ENCODE measurements around the gene DNAI1.

- TF ChIP-seq CBX3 (IDR thresholded peaks at IDR 0.05; ENCODE audit: low read depth), result no peak
- TF ChIP-seq, protein P1, sequence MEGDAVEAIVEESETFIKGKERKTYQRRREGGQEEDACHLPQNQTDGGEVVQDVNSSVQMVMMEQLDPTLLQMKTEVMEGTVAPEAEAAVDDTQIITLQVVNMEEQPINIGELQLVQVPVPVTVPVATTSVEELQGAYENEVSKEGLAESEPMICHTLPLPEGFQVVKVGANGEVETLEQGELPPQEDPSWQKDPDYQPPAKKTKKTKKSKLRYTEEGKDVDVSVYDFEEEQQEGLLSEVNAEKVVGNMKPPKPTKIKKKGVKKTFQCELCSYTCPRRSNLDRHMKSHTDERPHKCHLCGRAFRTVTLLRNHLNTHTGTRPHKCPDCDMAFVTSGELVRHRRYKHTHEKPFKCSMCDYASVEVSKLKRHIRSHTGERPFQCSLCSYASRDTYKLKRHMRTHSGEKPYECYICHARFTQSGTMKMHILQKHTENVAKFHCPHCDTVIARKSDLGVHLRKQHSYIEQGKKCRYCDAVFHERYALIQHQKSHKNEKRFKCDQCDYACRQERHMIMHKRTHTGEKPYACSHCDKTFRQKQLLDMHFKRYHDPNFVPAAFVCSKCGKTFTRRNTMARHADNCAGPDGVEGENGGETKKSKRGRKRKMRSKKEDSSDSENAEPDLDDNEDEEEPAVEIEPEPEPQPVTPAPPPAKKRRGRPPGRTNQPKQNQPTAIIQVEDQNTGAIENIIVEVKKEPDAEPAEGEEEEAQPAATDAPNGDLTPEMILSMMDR (IDR thresholded peaks at IDR 0.05 in 2 of 3, conservative IDR thresholded peaks at IDR 0.05 in 1 of 3; ENCODE audit: borderline replicate concordance in 1 of 3, insufficient read depth in 1 of 3, low read depth in 2 of 3, low read length in 2 of 3), result no peak
- TF ChIP-seq POLR2A (IDR thresholded peaks at IDR 0.05; ENCODE audit: borderline replicate concordance, extremely low read depth, insufficient read depth, insufficient read length), result no peak
- TF ChIP-seq JUND (IDR thresholded peaks at IDR 0.05), result no peak
- no peak for TF ChIP-seq EZH2 (IDR thresholded peaks at IDR 0.05)
- TF ChIP-seq ZFX (IDR thresholded peaks at IDR 0.05), result no peak
- TF ChIP-seq POLR2AphosphoS5 (IDR thresholded peaks at IDR 0.05; ENCODE audit: low read depth, low read length), result no peak
- no peak for TF ChIP-seq ZBTB33 (IDR thresholded peaks at IDR 0.05; ENCODE audit: extremely low read depth, insufficient replicate concordance, low read length)
- TF ChIP-seq, protein P2, sequence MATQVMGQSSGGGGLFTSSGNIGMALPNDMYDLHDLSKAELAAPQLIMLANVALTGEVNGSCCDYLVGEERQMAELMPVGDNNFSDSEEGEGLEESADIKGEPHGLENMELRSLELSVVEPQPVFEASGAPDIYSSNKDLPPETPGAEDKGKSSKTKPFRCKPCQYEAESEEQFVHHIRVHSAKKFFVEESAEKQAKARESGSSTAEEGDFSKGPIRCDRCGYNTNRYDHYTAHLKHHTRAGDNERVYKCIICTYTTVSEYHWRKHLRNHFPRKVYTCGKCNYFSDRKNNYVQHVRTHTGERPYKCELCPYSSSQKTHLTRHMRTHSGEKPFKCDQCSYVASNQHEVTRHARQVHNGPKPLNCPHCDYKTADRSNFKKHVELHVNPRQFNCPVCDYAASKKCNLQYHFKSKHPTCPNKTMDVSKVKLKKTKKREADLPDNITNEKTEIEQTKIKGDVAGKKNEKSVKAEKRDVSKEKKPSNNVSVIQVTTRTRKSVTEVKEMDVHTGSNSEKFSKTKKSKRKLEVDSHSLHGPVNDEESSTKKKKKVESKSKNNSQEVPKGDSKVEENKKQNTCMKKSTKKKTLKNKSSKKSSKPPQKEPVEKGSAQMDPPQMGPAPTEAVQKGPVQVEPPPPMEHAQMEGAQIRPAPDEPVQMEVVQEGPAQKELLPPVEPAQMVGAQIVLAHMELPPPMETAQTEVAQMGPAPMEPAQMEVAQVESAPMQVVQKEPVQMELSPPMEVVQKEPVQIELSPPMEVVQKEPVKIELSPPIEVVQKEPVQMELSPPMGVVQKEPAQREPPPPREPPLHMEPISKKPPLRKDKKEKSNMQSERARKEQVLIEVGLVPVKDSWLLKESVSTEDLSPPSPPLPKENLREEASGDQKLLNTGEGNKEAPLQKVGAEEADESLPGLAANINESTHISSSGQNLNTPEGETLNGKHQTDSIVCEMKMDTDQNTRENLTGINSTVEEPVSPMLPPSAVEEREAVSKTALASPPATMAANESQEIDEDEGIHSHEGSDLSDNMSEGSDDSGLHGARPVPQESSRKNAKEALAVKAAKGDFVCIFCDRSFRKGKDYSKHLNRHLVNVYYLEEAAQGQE (IDR thresholded peaks at IDR 0.05; ENCODE audit: low read depth), result no peak
- no peak for TF ChIP-seq EZH2phosphoT487 (IDR thresholded peaks at IDR 0.05; ENCODE audit: borderline replicate concordance)
- TF ChIP-seq TCF7L2 (IDR thresholded peaks at IDR 0.05; ENCODE audit: borderline replicate concordance, extremely low read depth, insufficient read depth, insufficient read length), result no peak
- TF ChIP-seq RAD21 (IDR thresholded peaks at IDR 0.05; ENCODE audit: low read depth), result no peak
Measured at GRCh38 chr9:34446468-34446891, 12.1 kb upstream of the DNAI1 start.
